Measurements from ENCODE around the gene CMC4. TPM values are rescaled to one million over a fixed set of nuclear protein-coding genes. Genes with fewer than 3 reads are reported as not detected.
A peak's percentile ranks its signal among the peaks of the same experiment; 100 is the strongest.

CMC4 gene
- total RNA-seq, 2 donors from 2014 or later, result 5.2 to 8.3 TPM

- TF ChIP-seq CTCF (conservative IDR thresholded peaks at IDR 0.05), result no peak
- 0% methylated on average over 4 to 80 of the region's 82 CpGs for WGBS, 2 experiments (ENCODE audit: insufficient coverage in 1 of 2, insufficient read length in 1 of 2)
- peak within 1 kb of the TSS; percentile 89 for H3K9ac ChIP-seq (ENCODE audit: extremely low read depth, low read length, poor library complexity, severe bottlenecking)
- H3K27ac ChIP-seq (ENCODE audit: low read depth, low read length), result peak within 1 kb of the TSS; percentile 93
- peak within 1 kb of the TSS; percentile 93 for H3K27ac Mint-ChIP-seq
- no peaks in the 10 kb centered on the region for H3K27me3 ChIP-seq (ENCODE audit: control insufficient read depth, insufficient read depth, low read length, poor library complexity, severe bottlenecking)
- no peaks in the 10 kb centered on the region for H3K27me3 Mint-ChIP-seq (ENCODE audit: insufficient read depth)
- H3K9me3 Mint-ChIP-seq, result peaks cover 48% of the 10 kb centered on the region
- peak within 1 kb of the TSS; percentile 75 for H3K4me3 Mint-ChIP-seq
- peaks cover 2% of the 10 kb centered on the region for H3K36me3 Mint-ChIP-seq (ENCODE audit: low read depth)
- H3K4me1 ChIP-seq (ENCODE audit: control insufficient read depth, insufficient read depth, low read length), result no peaks in the 10 kb centered on the region
- peak; percentile 91 for DNase-seq
- peak within 1 kb of the TSS; percentile 89 for H3K4me3 ChIP-seq (ENCODE audit: low read length)
- no peaks in the 10 kb centered on the region for H3K36me3 ChIP-seq (ENCODE audit: control insufficient read depth, insufficient read depth, low read length)
- H3K9me3 ChIP-seq (ENCODE audit: control insufficient read depth, low read length), result no peaks in the 10 kb centered on the region
- H3K4me1 Mint-ChIP-seq, result peaks cover 10% of the 10 kb centered on the region
Measured at GRCh38 chrX:155026727-155027508, 44.0 kb downstream of the CMC4 start, which contains the start of gene FUNDC2. Gene FUNDC2, plus strand, starts transcription at chrX:155026844. Its CDS starts 95 bp downstream, at chrX:155026939.

DNA sequence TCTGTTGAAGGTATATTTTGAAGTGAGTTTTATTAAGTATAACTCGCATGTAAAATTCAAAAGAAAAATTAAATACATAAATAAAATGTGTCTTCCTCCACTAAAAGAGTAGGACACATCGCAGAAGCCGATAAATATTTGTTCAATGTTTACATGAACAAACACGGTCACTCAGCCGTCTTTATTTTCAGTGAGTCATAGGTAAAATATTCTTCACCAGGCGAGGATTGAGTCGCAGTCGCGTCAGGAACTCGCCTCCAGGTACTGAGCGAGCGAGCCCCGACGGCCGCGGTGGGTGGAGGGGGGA, 44.6 kb downstream of the CMC4 start:
- Histone ChIP-seq H3K4me1 (ENCODE audit: control insufficient read depth, insufficient read depth, low read length) (no peaks in the 10 kb centered on the region), H3K27ac (ENCODE audit: low read depth, low read length) (peak overlapping the region; percentile 93), H3K9me3 (ENCODE audit: control insufficient read depth, low read length) (no peaks in the 10 kb centered on the region), H3K36me3 (ENCODE audit: control insufficient read depth, insufficient read depth, low read length) (no peaks in the 10 kb centered on the region), H3K27me3 (ENCODE audit: control insufficient read depth, insufficient read depth, low read length, poor library complexity, severe bottlenecking) (no peaks in the 10 kb centered on the region), H3K9ac (ENCODE audit: extremely low read depth, low read length, poor library complexity, severe bottlenecking) (peak overlapping the region; percentile 89), H3K4me3 (ENCODE audit: low read length) (peak overlapping the region; percentile 89)
- Mint-ChIP-seq H3K27me3 (ENCODE audit: insufficient read depth) (no peaks in the 10 kb centered on the region), H3K4me1 (peaks cover 10% of the 10 kb centered on the region), H3K27ac (peak overlapping the region; percentile 93), H3K9me3 (peaks cover 48% of the 10 kb centered on the region), H3K4me3 (peak overlapping the region; percentile 75), H3K36me3 (ENCODE audit: low read depth) (no peaks in the 10 kb centered on the region)
- WGBS, 2 experiments (ENCODE audit: insufficient coverage in 1 of 2, insufficient read length in 1 of 2), result 2% methylated on average over 15 of the region's 16 CpGs; no CpG with 5 or more reads in 1 of the 2 experiments
- DNase-seq, result no peak
- no peak for TF ChIP-seq CTCF (conservative IDR thresholded peaks at IDR 0.05)

DNA sequence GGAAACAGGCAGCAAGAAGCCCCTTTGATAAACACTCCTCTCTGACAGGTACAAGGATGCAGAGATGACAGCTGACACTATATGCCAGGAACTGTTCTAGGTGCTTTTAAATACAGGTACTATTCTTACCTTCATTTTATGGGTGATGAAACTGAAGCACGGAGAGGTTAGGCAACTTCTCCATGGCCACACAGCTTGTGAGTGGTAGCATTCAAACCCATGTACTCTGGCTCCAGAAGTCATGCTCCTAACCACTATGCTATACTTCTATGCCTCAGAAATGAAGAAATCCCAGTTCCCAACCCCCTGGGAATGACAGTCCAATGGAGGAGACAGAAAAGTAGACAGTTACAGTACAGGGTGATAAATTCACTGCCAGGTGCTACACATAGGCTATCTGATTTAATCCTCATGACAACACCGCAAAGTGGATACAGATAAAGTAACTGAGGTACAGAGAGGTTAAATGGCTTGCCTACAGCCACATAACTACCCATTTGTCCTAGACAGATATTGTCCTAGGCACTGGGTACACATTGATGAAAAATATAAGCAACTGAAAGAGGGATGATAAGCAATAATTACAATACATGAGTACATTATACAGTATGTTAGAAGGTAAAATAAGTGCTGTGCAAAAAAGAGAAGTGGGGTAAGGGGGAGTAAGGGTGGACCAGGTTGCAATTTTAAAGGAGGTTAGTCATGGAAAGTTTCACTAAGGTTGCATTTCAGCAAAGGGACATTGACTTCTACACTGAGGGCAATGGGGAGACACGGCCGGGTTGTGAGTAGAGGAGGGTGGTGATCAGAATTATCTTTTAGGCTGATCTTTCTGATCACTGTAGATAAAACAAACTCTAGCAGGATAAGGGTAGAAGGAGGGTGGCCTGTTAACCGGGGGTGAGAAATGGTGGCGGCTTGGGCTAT, 46.8 kb downstream of the CMC4 start:
- Mint-ChIP-seq H3K4me1 (peaks cover 10% of the 10 kb centered on the region), H3K27ac (no peak overlapping the region), H3K36me3 (ENCODE audit: low read depth) (no peaks in the 10 kb centered on the region), H3K9me3 (peaks cover 39% of the 10 kb centered on the region), H3K4me3 (no peak overlapping the region), H3K27me3 (ENCODE audit: insufficient read depth) (no peaks in the 10 kb centered on the region)
- 96% methylated on average over 5 of the region's 6 CpGs; no CpG with 5 or more reads in 1 of the 2 experiments for WGBS, 2 experiments (ENCODE audit: insufficient coverage in 1 of 2, insufficient read length in 1 of 2)
- no peaks in the 10 kb centered on the region for H3K9me3 ChIP-seq (ENCODE audit: control insufficient read depth, low read length)
- H3K36me3 ChIP-seq (ENCODE audit: control insufficient read depth, insufficient read depth, low read length), result no peaks in the 10 kb centered on the region
- H3K27me3 ChIP-seq (ENCODE audit: control insufficient read depth, insufficient read depth, low read length, poor library complexity, severe bottlenecking), result no peaks in the 10 kb centered on the region
- no peak overlapping the region for H3K9ac ChIP-seq (ENCODE audit: extremely low read depth, low read length, poor library complexity, severe bottlenecking)
- no peak overlapping the region for H3K4me3 ChIP-seq (ENCODE audit: low read length)
- H3K4me1 ChIP-seq (ENCODE audit: control insufficient read depth, insufficient read depth, low read length), result no peaks in the 10 kb centered on the region
- no peak overlapping the region for H3K27ac ChIP-seq (ENCODE audit: low read depth, low read length)
- TF ChIP-seq CTCF (conservative IDR thresholded peaks at IDR 0.05), result no peak
- DNase-seq, result no peak
